ENCODE measurements around the gene TIRAP.
"Not testable (repeated sequence)": the region's sequence is repeated elsewhere in the genome, so short reads cannot be mapped to it uniquely, and the experiment has no call there.

TIRAP gene

DNA sequence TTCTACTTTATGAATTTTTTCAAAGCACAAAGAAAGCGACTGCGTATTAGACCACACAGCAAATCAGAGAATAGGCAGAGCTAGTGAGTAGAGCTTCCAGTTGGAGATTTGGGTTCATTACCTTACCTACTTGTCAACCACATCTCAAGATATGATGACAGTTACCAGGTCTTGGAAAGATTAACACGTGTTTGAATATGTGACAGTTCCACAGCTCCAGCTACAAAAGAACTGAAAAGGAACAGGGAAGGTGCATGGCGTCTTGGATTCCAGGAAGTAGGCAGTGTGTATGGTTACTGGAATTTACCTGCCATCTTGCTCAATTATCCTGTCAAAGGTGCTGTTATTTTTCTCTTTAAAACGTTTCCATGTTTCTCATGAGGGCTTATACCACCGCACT, 5.3 kb downstream of the TIRAP start:
- no peak for DNase-seq (ENCODE audit: low read depth)

DNA sequence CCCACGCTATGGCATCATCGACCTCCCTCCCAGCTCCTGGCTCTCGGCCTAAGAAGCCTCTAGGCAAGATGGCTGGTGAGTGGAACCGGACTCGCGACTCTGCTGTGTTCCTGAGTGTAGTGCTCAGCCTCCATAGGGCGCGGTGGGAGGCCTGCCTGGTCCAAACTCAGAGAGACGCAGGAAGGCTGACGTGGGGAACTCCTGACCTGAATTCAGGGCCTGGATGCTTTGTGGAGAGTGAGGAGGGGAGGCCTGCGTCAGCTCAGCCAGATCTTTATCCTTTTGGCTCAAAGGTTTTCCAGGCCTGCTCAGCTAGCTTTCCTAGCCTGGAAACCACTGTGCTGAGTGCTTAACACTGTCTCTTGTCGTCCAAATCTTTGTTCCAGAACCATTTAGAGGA, 8.0 kb downstream of the TIRAP start:
- DNase-seq (ENCODE audit: low read depth): no peak

DNA sequence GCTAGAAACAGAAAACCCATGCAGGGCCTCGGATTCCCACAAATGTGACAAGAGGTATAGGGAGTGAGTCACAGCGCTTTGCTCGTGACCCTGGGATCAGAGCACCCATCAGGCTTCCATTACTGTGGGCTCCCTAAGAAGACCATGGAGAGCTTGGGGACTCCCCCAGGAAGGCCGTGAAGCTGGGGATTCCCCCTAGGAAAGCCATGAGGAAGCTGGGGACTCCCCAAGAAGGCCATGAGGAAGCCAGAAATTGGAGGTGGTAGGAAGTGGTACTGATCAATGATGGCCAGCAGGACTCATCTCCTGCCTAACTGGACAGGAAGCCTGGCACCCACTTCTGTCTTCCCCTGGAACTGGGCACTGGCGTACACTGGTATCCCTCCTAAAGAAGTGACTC, 10.8 kb downstream of the TIRAP start:
- no peak for DNase-seq (ENCODE audit: low read depth)

DNA sequence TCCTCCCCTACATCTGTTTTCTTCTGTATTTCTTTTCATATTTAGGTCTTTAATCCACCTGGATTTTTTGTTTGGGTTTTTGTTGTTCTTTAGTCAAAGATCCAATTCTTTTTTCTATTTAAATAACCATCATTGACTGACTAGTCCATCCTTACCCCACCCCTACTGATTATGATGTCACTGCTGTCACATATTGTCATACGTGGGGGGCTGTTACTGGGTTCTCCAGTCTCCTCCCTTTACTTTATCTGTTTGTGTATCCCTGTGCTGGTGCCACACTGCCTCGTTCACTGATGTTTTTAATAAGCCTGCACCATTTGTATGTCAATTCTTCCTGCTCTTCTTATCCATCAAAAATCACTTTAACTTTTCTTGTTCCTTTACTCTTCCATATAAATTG, 14.1 kb downstream of the TIRAP start:
- no peak for DNase-seq (ENCODE audit: low read depth)

DNA sequence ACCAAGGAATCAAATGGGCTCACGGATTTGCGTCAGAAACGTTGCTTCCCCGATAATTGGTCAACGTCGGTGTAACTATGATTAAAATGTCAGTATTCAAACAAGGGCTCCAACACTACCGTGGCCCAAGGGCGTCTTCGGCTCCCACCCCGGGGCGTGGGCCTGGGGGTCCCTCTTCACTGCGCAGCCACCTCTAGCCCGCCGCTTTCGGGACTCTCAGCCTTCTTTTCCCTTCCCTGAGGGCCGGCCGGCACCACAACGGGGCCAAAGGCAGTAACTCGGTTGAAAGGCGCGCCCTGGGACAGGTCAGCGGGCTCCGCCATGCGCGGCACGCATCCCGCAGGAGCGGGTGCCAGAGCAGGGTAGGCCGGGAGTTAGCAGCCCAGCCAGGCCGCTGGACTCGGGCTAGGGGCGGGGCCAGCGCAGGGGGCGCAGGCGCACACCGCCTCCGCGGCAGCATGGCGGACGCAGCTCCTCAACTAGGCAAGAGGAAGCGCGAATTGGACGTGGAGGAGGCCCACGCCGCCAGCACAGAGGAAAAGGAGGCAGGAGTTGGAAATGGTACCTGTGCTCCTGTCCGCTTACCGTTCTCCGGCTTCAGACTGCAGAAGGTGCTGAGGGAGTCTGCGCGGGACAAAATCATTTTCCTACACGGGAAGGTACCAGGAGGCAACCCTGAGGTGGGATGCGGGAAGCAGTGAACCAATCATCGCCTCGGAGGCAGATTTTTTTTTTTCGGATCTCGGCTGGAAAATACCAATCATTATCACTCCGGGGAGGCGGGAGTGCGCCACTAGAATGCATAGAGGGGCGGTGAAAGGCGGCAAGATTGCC, 20.9 kb downstream of the TIRAP start, which contains the start of gene DCPS:
DCPS (plus strand) TSS at position 438 of the 834 bp plus-strand sequence; CDS start at position 459, 21 bp downstream.
- DNase-seq (ENCODE audit: low read depth): peak; percentile 62

DNA sequence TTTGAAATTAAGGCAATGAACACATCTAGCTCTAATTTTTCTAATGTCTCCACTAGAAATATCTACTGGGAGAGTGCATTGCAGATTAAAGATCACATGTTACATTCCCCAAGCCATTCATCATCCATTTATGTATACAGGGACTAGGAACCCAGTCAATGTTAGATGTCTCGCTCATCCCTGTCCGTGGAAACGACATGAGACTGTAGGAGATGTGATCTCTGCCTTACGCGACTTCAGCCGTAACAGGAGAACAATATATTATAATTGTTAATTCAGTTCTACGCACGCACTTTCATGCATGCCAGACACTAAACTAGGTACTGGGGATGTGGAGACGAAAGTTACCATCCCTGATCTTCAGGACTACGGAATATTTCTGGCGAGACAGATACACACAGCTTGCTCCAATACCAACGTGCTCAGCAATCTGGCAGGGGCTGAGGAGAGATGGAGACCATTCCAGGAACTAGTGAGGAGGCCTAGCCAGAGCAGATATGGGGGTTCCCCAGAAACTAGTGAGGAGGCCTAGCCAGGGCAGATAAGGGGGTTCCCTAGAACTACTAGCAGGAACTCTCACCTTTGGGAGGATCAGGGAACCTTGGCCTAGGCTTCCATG, 21.7 kb downstream of the TIRAP start:
- DNase-seq (ENCODE audit: low read depth): no peak

DNA sequence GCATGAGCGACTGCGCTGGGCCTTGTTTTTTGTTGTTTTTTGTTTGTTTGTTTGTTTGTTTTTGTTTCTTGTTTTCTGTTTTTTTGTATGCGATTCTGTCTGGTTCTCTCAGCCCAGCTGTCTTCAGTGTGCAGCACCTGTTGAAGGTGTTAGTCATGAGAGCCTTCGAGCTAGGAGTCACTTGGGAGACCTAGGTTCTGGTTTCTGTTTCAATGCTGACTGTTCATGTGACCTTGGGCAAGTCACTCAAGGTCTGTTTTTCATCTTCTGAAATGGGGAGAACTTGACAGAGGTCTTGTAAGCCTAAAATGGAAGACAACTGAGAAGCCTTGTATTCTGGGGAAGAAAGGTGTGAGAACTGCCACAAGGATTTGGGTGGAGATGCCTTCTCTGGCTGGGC, 22.8 kb downstream of the TIRAP start:
- DNase-seq (ENCODE audit: low read depth): no peak

DNA sequence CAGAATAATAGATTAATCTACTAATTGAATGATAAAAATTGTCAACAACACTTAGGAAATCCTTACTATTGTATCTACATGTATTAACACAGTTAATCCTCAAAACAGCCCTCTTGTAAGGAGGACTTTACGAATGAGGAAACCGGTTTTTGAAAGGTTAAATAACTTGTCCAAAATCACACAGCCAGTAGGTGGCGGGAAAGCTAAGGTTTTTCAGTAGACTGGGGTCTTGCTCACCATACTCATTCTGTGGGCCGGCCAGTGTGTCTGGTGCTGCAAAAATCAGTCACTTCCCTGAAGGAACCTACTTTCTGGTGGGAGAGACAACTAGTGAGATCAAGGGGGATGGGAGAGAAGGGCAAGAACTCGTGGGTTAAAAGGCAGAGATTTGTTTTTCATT, 24.8 kb downstream of the TIRAP start:
- DNase-seq (ENCODE audit: low read depth): no peak

DNA sequence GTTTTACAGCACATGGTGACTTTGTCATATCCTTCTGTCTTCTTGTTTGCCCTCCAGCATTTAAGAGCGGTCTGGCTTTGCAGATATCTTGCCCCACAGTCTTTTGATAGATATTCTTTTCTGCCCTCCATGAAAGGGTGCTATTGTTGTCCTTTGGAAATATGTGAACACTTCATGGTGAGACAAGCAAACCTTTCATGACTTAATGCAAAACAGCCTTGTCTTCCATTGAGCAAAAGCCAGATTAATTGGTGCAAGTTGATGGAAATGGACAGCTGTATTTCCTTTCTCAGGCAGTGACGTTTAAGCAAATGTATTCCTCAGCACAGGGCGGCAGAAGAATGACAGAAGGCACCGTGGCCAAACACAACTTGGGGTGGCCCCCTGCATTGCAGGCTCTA, 25.4 kb downstream of the TIRAP start:
- no peak for DNase-seq (ENCODE audit: low read depth)

DNA sequence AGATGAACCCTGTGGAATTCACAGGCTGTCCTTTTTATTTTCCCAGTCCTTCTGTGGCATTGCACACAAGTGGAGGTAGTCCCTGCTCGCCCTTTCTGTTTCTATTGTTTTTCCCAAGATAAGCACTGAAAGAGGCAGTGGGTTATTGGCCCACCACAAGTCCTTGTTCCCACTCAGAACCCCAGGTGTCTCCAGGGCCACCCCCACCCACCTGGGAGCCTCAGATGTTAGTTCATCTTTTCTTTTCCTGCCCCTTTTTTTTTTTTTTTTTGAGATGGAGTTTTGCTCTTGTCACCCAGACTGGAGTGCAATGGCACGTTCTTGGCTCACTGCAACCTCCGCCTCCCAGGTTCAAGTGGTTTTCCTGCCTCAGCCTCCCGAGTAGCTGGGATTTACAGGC, 25.9 kb downstream of the TIRAP start:
- DNase-seq (ENCODE audit: low read depth): not testable (repeated sequence)

DNA sequence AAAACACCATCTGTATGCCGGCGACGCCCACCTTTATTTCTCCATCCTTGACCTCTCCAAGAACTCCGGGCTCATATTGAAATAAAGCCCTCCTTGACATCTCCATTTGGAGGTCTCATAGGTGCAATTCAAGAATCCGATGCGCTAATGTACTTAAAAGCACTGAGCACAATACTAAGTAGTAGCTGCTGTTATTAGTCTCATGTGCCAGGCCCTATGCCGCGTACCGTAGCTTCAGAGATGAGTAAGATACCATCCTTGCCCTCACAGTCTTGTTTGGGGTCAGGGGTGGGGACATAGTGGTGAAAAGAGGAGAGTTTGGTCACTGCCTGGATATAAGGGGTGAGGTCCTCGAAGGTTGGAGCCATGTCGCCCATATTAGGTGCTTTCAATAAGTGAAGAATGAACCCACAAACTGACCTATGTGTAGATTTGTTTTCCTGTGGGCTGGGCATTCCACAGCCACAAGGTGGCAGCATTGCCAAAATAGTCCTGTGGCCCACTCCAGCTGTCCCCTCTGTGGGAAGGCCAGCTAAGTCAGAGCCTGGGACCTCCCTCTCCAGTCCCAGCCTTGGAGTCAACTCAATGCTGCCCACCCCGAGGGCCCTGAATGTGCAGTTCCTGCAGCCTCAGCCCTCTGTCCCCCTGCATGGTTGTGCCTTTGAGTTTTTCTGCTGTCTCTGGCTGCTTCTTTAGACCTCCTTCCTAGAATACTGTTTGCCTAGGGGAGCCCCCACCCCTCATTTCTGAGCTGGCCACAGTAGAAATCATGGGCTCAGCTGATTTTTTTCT, 27.5 kb downstream of the TIRAP start:
- no peak for DNase-seq (ENCODE audit: low read depth)

DNA sequence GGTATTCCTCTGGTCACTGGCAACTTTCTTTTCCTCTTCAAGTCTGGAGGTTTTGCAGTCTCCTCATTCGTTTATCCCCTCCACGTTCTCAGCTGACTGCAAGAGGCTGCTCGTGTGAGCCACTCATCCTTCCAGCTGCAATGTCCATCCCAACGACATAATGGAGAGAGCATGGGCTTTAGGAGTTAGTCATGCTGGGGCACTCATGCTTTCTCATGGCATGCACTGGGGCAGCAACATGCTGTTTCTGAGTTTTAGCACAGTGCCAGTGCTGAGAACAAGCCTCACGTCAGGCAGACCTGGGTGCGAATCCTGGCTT, 28.1 kb downstream of the TIRAP start:
- no peak for DNase-seq (ENCODE audit: low read depth)

DNA sequence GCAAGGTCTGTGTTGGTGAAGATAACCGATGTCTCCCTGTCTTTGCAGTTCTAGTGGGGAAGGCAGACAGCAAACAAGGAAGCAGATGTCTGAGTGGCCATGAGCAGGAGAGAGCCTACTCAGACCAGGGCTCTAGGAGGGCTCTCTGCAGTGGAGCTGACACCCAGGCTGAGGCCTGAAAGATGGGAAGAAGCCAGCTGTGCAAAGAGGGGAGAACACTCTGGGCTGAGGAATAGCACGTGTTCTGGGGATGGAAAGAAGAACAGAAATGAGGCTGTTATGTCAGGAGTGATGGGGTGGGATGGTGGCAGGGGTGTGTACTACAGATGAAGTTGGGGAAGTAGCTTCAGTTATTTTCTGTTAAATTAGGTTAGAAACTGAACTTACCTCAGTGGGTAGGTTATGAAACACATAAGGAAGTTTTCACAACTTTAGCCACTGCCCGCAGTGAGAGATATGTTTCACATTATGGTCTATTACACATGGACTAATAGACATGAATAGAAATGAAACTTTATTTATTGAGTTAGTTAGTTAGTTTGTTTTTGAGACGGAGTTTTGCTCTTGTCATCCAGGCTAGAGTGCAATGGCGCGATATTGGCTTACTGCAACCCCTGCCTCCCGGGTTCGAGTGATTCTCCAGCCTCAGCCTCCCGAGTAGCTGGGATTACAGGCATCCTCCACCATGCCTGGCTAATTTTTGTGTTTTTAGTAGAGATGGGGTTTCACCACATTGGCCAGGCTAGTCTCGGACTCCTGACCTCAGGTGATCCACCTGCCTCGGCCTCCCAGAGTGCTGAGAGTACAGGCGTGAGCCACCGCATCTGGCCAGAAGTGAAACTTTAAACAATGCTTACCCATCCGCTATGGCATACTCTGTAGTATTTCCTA, 28.8 kb downstream of the TIRAP start:
- no peak for DNase-seq (ENCODE audit: low read depth)

DNA sequence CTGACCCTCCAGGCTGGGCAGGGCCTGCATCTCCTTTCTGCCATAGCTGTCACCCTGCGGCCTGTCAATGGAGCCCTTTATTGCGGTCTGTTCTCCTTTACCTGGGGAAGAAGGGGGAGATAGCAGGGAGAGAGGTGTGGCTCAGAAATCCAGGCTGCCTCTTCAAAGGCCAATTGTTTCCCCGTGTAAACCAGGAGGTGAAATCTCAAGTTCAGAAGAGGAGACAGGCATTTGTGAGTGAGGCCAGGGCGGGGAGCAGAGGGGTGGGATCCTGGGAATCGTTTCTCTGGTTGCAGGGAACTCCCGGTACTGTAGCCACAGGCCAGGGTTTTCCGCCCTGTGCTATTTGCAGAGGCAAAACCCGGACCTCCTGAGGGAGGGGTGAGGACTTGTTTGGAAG, 30.1 kb downstream of the TIRAP start:
- no peak for DNase-seq (ENCODE audit: low read depth)

DNA sequence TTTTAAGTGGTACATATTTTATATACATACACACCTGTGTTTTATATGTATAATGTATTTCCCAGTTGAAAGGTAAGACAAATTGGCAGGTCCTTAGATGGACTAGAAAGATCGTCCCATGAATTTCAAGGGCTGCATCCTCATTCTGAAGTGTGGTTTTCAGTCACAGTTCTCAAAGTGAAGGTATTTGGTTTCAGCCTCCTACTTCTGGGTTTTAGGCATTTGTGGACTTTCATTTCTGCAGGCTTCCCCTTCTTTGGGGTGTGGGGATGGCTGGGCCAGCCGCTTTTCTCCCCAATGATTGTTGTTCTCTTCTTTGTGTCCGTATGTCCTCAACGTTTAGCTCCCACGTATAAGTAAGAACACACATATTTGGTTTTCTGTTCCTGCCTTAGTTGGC, 30.9 kb downstream of the TIRAP start:
- no peak for DNase-seq (ENCODE audit: low read depth)

DNA sequence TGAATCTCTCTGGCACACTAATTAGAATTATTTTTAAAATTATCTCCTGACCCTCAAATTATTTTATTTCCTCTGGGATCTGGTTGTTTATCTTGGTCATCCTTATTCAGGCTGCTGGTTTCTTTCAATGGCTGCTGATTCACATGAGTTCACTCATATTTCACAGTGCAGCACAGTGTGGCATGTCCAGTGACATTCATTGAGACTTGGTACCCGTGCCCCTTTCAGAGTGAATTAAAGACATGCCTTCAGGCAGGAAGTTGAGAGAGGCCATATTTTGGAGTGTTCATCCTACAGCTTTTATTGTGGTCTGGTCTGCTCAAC, 34.5 kb downstream of the TIRAP start:
- DNase-seq (ENCODE audit: low read depth): no peak

DNA sequence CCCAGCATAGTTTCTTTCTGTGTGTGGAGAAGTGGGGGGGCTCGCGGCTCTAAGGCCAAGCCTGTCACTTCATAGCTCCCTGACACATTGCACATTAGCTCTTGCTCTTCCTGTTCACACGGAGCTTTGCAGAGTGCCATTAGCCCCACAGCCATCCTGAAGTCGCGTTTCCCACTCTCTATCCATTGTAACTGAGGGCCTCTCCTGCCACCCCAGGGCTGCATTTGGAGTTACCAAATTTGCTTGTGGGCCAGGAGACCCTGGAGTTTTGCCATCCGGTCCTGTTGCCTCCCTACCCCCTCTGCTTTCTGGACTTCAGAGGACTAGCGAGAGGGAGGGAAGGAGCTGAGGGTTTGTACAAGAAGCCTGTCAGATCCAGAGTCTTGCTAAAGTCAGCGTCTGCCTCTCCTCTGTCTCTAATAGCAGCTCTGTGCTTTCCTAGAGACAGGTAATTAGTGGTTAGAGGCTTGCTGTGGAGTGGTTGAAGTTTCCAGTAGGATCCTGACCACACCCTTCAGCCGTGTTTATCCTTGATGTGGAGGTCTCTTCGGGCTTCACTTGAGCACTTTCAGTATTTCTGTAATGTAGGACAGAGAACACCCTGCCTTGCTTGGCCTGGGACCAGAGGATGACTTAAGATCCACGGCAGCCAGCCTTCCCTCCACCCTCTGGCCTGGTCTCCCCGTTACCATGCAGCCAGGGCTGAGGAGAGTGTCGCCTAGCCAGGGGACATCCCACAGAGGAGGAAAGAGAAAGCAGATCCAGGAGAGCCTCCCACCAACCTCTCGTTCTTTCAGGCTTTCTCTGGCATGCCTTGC, 35.1 kb downstream of the TIRAP start:
- no peak for DNase-seq (ENCODE audit: low read depth)

DNA sequence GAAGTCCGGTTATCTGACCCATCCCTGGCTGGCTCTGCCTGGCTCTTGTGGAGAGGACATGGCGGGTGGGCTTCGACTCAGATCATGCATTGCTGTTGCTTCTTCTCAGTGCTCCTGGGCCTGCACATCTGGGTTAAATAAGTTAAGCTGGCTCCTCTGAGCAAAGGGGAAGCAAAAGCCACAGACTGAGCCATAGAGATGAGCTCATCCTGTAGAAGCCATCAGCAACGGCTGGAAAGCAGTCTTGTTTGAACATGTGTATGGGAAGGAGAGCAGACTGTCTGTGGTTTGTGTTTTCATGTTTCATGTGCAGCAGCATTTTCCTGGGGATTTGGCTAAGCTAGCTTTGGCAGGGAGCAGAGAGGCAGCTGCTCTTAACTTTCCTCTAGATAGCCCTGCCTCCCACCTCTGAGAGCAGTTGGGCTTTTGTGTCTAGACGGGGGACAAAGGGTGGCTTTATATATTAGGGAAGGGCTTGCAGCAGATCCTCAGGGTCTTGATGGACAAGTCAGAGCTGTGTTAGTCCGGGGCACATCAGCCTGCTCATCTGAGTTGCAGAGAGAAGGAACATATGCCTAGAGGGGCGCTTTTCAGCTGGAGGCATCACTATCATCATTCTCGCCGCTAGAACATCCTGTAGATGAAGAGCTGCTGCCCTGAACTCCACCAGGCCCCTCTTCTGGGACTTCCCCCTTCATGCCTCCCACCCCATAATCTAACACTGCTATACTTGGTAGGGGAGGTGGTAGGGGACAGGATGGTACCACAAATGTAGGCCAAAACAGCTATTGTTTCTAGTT, 35.9 kb downstream of the TIRAP start:
- DNase-seq (ENCODE audit: low read depth): no peak

DNA sequence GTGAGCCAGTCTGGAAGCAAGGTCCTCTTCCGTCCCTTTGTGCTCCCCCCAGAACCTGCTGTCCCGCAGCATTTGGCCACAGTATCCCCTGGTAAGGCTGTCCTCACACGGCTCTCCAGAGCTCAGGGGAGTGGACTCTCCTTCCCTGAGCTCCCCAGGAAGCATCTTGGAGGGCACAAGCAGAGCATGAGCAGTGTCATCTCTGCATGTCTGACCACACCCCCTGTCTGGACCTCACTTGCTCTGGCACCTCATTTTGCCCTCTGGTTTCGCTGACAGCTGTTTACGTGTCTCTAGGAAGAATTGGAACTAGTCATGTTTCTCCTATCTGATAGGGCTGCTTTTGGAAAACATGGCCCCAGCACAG, 36.5 kb downstream of the TIRAP start:
- DNase-seq (ENCODE audit: low read depth): no peak

DNA sequence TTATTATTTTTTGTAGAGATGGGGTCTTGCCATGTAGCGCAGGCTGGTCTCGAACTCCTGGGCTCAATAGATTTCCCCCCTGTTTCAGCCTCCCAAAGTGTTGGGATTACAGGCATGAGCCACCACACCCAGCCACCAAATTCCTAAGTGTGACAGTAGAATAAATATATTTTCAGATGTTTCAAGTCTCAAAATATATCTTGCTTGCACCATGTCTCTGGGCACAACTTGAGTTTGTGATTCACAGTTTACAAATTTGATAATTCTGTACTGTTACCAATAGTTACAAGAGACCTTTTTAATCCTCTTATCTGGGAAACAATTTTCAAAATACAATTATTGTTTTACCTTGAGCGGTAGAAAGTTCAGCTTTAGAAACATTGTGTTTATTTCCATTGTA, 40.1 kb downstream of the TIRAP start:
- DNase-seq (ENCODE audit: low read depth): no peak
